ENCODE measurements around the gene SUSD1.

GRCh38 chr9:112166176-112167140 lies 8.6 kb downstream of the SUSD1 start:
- no peak for TF ChIP-seq MAX (IDR thresholded peaks at IDR 0.05)
- no peak; the same call in 1 of the 2 replicates for TF ChIP-seq RAD21 (IDR thresholded peaks at IDR 0.05; ENCODE audit: low read depth)
- TF ChIP-seq NFIC (IDR thresholded peaks at IDR 0.05) = no peak
- TF ChIP-seq TCF12 (IDR thresholded peaks at IDR 0.05; ENCODE audit: low read depth) = no peak
- TF ChIP-seq ZBTB7A (IDR thresholded peaks at IDR 0.05; ENCODE audit: low read depth) = no peak
- no peak for TF ChIP-seq CEBPB (IDR thresholded peaks at IDR 0.05)
- no peak for TF ChIP-seq REST (IDR thresholded peaks at IDR 0.05; ENCODE audit: low read depth)
- no peak for TF ChIP-seq EP300 (IDR thresholded peaks at IDR 0.05; ENCODE audit: borderline replicate concordance)
- TF ChIP-seq TAF1 (IDR thresholded peaks at IDR 0.05; ENCODE audit: low read depth) = no peak
